GM19467 (cell line): ENCODE data around the gene GABRG3.

Experiments
- ATAC-seq: cut with Tn5 transposase; IDR thresholded peaks from one replicate; pipeline ENCODE4 v1.9.1; 2021; ENCODE audit warnings: mild to moderate bottlenecking, moderate library complexity; ENCODE audit not compliant: unreplicated experiment

Gene GABRG3

GRCh38 chr15:27487846-27488245, 516.9 kb downstream of the GABRG3 start:
- no peak for ATAC-seq

DNA sequence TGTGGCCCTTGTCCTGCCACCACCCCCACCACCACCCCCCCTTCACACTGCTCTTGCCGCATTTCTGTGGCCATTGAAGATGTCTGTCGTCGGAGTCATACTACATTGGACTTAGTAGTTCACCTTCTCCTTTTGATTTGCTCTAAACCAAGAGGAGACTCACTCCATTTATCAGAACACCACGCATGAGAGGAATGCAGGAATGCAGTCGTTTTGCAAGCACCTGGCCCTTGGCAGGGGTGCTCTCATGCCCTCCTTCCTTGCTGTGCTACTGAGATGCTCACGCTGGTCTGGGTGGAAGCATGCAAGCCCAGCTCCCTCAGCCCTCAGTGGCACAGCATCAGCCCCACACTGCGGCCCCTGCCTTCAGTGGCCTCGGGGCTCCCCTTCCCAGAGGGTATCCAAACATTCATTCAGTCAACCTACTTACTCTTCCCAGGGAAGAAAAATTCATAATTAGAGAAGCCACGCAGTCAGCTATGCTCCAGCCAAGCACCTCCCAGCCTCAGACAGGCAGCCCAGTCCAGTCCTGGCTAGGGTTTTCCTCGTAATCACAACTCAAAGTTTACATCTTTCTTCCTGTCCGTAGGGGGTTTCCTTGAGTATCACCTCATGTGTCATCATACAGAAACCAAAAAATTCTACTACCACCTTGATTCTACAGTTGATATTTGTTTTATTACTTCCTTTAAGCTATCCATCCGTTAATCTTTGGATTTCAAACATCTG, 520.0 kb downstream of the GABRG3 start:
- no peak for ATAC-seq

DNA sequence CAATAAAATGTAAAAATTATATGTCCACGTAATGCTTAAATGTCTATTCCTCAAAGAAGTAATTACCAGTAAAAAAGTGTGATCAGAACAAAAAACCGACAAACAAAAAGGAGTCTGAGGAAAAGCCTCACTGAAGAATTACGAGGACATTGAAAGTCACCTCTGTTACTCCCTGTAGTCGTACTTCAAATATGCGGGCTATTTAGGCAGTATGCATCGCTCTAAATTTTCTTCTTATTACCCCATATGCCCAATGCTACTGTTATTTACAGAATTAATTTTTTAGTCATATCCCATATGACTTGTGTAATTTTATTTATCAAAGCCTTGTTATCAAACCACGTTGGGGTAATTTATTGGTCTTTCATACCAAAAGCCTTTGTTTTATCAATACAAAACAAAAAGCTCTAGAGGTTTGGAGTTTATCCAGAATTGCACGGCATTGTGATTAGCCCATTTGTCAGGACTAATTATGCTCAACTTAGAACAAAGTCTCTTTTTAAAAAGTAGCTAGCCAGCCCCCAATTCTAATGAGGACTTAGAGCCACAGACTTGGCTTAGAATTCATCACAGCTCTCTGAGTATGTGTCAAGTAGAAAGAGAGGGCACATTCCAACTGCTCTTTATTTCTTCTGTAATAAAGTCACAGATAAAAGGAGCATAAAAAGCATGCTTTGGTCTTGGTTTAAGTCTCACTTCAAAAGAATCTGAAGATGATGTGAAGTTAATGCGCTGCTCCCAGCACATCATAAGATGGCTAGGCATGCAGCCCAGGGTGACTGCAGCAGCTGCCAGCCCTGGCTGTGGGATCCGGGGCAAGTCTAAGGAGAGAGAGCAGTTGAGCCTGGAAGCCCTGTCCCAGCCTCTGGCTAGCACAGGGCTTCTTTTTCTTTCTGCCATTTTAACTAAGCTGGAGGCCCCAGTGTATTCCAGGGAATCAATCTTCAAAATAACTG, 521.0 kb downstream of the GABRG3 start:
- no peak for ATAC-seq

DNA sequence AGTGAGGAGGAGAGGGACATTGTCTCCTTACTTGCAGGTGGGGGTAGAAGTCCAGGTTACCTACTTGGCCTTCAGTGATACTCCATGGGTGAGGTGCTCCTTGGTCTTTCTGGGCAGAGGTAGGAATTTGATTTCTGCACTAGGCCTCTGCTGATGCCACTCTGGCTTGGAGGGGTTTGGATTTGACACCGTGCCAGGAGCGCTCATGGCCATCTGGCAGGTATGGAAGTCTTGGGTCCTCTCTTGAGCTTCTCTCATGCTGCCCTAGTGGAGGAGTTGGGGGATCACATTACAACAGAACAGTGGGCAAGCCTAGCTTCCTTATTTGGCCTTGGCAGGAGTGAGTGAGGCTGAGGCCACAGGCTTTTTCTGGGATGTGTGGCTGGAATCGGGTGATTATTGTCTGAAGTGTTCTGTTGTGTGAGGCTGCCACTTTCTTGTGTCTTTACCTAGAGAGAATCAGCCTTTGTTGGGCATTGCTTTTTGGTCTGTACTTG, 525.0 kb downstream of the GABRG3 start:
- no peak for ATAC-seq

DNA sequence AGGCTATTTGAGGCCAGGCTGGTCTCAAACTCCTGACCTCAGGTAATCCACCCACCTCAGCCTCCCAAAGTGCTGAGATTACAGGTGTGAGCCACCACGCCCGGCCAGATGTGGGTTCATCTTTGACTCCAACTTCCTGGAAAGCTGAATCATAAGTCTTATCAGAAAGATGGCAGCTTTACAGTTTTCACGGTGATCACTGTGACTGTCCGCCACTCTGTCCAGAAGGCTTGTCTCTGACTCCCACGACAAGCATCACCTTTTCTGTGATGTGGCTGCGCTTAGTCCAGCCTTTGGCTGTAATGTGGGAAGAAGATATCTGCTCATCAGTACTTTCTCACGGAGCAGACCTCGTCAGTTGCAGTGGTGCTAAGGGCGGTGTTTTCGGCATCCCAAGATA, 527.7 kb downstream of the GABRG3 start:
- ATAC-seq, result no peak

GRCh38 chr15:27499191-27499590, 528.2 kb downstream of the GABRG3 start:
- no peak for ATAC-seq

DNA sequence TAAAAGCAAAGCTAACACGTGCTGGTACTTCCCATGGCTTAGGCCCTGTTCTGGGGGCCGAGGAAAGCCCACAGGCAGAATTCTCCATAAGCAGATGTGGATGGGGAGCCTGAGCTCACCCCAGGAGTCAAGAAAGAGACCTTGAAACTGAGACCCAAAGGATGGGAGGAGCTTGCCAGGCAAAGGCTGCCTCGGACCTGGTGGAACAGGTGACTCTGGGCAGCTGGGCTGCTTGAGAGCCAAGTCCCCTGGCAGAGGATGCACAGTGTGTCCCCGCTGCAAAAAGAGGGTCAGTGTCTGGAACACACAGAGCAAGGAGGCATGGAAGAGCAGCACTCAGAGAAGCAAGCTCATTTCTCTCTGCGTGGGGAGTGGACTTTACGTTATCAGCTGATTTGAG, 528.7 kb downstream of the GABRG3 start:
- no peak for ATAC-seq

- no peak for ATAC-seq
Measured at GRCh38 chr15:27500206-27500605, 529.2 kb downstream of the GABRG3 start.

- ATAC-seq, result no peak
Measured at GRCh38 chr15:27506752-27507151, 535.8 kb downstream of the GABRG3 start.

DNA sequence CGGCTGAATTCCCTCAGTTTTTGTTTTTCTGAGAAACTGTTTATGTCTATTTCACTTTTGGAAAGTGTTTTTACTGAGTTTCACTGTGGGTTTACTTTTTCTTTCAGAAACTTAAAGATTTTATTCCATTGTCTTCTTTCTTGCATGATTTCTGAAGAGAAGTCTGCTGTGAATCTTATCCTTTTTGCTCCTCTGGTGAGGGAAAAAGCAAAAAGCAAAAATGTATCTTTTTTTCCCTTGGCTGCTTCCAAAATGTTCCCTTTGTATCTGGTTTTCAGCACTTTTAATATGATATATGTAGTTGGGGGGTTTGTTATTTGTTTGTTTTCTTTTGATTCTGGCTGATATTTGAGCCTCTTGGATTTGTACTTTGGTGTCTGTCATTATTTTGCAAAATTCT, 538.0 kb downstream of the GABRG3 start:
- ATAC-seq, result no peak

DNA sequence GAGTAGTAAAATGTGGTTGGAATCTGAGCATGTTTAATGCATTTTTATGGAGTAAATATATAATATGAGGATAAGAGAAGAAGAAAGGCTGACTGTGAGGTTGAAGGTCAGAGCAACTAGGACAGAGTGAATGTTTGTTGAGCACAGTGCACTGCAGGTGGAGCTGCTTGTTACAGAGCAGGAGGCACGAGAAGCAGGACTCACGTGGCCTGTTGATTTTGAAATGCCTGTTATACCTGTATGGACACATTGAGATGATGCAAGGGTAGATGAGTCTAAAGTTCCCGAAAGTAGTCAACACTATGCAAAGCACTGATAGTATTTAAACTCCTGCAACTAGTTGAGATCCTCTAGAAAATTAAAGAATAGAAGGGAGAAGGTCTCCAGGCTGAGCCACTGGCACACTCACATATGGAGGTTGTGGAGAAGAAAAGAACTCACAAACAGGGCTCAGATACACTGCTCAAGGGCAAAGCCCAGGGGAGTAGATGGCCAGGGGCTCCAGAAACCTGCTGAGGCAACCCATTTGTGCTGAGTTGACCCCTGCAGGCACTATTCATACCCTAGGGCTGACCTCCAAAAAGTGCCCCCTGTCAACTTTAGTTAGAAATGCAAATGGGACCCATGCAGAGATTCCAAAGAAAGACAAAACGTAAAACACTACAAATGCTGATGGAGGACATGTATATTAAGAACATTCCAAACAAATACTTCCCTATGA, 541.5 kb downstream of the GABRG3 start:
- no peak for ATAC-seq

- no peak for ATAC-seq
Measured at GRCh38 chr15:27514526-27514925, 543.5 kb downstream of the GABRG3 start.

- ATAC-seq, result no peak
Measured at GRCh38 chr15:27527490-27528067, 556.6 kb downstream of the GABRG3 start.

GRCh38 chr15:27529399-27529798, 558.4 kb downstream of the GABRG3 start:
- ATAC-seq, result no peak

- no peak for ATAC-seq
Measured at GRCh38 chr15:27530994-27531393, 560.0 kb downstream of the GABRG3 start.

- no peak for ATAC-seq
Measured at GRCh38 chr15:27532358-27532757, 561.4 kb downstream of the GABRG3 start.

GRCh38 chr15:27535445-27536129, 564.6 kb downstream of the GABRG3 start:
- no peak for ATAC-seq

DNA sequence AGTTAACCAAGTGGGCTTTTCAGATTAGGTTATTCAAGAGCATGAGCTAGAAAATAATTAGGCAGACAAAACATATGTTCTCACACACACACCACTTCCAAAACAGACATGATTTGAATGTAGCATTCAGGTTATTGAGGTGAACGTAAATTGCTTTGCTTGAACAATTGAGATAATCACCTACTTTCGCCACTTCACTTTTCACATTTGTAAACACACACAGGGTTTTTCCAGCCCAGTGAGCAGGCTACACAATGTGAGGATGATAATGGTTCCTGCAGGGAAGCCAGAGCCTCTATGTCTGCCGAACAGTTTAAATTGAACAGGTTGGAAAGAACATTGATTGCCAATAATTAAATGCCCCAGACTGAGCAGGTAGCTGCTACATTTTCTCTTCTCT, 567.3 kb downstream of the GABRG3 start:
- no peak for ATAC-seq

- no peak for ATAC-seq
Measured at GRCh38 chr15:27541581-27541980, 570.6 kb downstream of the GABRG3 start.
